ENCODE data around the gene LRRC74B. TPM values are rescaled to one million over a fixed set of nuclear protein-coding genes. Genes with fewer than 3 reads are reported as not detected.

The LRRC74B gene
- polyA plus RNA-seq, 3 donors, result not detected

GRCh38 chr22:20996598-20997535 is 48.9 kb upstream of the LRRC74B start:
- no peak overlapping the region for H2AFZ ChIP-seq (ENCODE audit: insufficient read depth, low read depth, low read length, poor library complexity, severe bottlenecking)
- Mint-ChIP-seq H3K4me3 (no peak overlapping the region), H3K27me3 (ENCODE audit: low read depth in 3 of 3) (peaks cover 0 to 6% (median 0%) of the 10 kb centered on the region in 3 donors), H3K36me3 (peaks cover 38 to 68% of the 10 kb centered on the region in 2 donors), H3K27ac (no peak overlapping the region), H3K4me1 (peaks cover 15% of the 10 kb centered on the region), H3K9me3 (no peaks in the 10 kb centered on the region)
- no peak overlapping the region for H3K27ac ChIP-seq (ENCODE audit: low read depth in 1 of 2, low read length in 2 of 2)
- no peaks in the 10 kb centered on the region for H4K20me1 ChIP-seq (ENCODE audit: insufficient read depth, low read length)
- no peak overlapping the region for H3K9ac ChIP-seq (ENCODE audit: insufficient read depth, low read length, poor library complexity, severe bottlenecking)
- H3K79me2 ChIP-seq (ENCODE audit: insufficient read depth, low read length), result peaks cover 13% of the 10 kb centered on the region
- H3K4me2 ChIP-seq (replicated peaks; ENCODE audit: extremely low read depth, low read length, poor library complexity, severe bottlenecking), result no peak overlapping the region
- peaks cover 14 to 16% of the 10 kb centered on the region in 2 donors for H3K4me1 ChIP-seq (ENCODE audit: control insufficient read depth in 1 of 2, insufficient read depth in 2 of 2, low read length in 2 of 2)
- H3K4me3 ChIP-seq (replicated peaks in 1 of 3; ENCODE audit: low read depth in 2 of 3, low read length in 3 of 3), result no peak overlapping the region
- DNase-seq, result no peak
- no peaks in the 10 kb centered on the region for H3K27me3 ChIP-seq (ENCODE audit: control insufficient read depth in 2 of 2, insufficient read depth in 2 of 2, low read length in 2 of 2)
- H3K36me3 ChIP-seq (replicated peaks in 1 of 2; ENCODE audit: control insufficient read depth in 1 of 2, insufficient read depth in 2 of 2, low read length in 2 of 2), result peaks cover 72 to 83% of the 10 kb centered on the region in 2 donors
- intact Hi-C loops (cut with micrococcal nuclease), result no loop called here
- 95% methylated on average over 27 of the region's 27 CpGs for WGBS (ENCODE audit: insufficient coverage)
- H3K9me3 ChIP-seq (replicated peaks in 1 of 2; ENCODE audit: control insufficient read depth in 1 of 2, insufficient read depth in 1 of 2, low read length in 2 of 2), result no peaks in the 10 kb centered on the region
- TF ChIP-seq CTCF (IDR thresholded peaks at IDR 0.05), result no peak

DNA sequence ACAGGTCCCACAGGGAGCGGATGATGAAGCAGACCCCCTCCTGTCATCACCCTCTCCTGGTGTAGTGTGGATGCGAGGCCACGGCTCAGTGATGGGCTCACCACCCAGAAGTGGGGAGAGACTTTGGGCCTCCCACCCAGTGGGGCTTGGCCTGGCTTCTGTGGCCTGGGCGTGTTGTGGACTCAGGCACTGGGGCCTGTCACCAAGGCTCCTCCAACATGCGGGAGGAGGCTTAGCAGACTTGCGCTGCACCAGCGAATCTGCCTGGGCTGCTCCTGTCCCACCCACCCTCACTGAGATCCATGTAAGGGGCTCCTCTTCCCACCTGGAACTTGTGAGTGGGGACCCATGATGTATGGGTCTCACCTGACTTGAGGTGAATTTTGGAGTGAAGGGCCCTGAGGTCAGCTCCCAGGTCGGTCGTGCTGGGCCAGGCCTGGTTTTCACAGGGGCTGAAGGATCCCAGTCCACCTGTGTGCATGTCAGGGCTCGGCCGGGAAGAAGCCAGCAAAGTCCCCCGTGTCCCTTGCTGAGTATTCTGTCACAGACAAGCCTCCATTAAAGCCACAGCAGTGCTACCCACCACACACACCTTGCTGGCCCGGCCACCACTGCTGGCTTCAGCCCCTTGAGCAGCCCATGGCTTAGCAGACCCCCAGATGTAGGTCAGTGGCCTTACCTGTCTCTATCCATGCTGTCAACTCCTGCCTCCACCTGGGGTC is 48.0 kb upstream of the LRRC74B start:
- no peaks in the 10 kb centered on the region for H4K20me1 ChIP-seq (ENCODE audit: insufficient read depth, low read length)
- Mint-ChIP-seq H3K36me3 (peaks cover 29 to 60% of the 10 kb centered on the region in 2 donors), H3K27me3 (ENCODE audit: low read depth in 3 of 3) (peaks cover 0 to 6% (median 0%) of the 10 kb centered on the region in 3 donors), H3K4me3 (no peak overlapping the region), H3K9me3 (no peaks in the 10 kb centered on the region), H3K4me1 (peaks cover 17% of the 10 kb centered on the region), H3K27ac (peak overlapping the region in 4 of 7 donors; percentile 13 to 50 (median 27))
- WGBS (ENCODE audit: insufficient coverage), result 89% methylated on average over 7 of the region's 13 CpGs
- H3K4me3 ChIP-seq (replicated peaks in 1 of 3; ENCODE audit: low read depth in 2 of 3, low read length in 3 of 3), result no peak overlapping the region
- no peak overlapping the region for H3K27ac ChIP-seq (ENCODE audit: low read depth in 1 of 2, low read length in 2 of 2)
- intact Hi-C loops (cut with micrococcal nuclease), result no loop called here
- no peak overlapping the region for H3K4me2 ChIP-seq (replicated peaks; ENCODE audit: extremely low read depth, low read length, poor library complexity, severe bottlenecking)
- H2AFZ ChIP-seq (ENCODE audit: insufficient read depth, low read depth, low read length, poor library complexity, severe bottlenecking), result no peak overlapping the region
- H3K4me1 ChIP-seq (ENCODE audit: control insufficient read depth in 1 of 2, insufficient read depth in 2 of 2, low read length in 2 of 2), result peaks cover 15 to 19% of the 10 kb centered on the region in 2 donors
- H3K36me3 ChIP-seq (replicated peaks in 1 of 2; ENCODE audit: control insufficient read depth in 1 of 2, insufficient read depth in 2 of 2, low read length in 2 of 2), result peaks cover 63 to 75% of the 10 kb centered on the region in 2 donors
- H3K79me2 ChIP-seq (ENCODE audit: insufficient read depth, low read length), result peaks cover 13% of the 10 kb centered on the region
- no peaks in the 10 kb centered on the region for H3K27me3 ChIP-seq (ENCODE audit: control insufficient read depth in 2 of 2, insufficient read depth in 2 of 2, low read length in 2 of 2)
- TF ChIP-seq CTCF (IDR thresholded peaks at IDR 0.05), result no peak
- H3K9me3 ChIP-seq (replicated peaks in 1 of 2; ENCODE audit: control insufficient read depth in 1 of 2, insufficient read depth in 1 of 2, low read length in 2 of 2), result no peaks in the 10 kb centered on the region
- H3K9ac ChIP-seq (ENCODE audit: insufficient read depth, low read length, poor library complexity, severe bottlenecking), result no peak overlapping the region
- no peak for DNase-seq

Data from CD14-positive monocyte (primary cell).